GM12801 (cell line): ENCODE results near the gene TMIE.

Experiments
- CTCF ChIP-seq: IDR thresholded peaks from one replicate; pipeline ENCODE4 v1.5.1; 2011; ENCODE audit warnings: control low read depth; ENCODE audit not compliant: insufficient read length; ENCODE audit errors: extremely low read depth

Gene TMIE

GRCh38 chr3:46759239-46760167 is 58.3 kb downstream of the TMIE start:
- TF ChIP-seq CTCF, result no peak
